ENCODE results near the gene DNAJC27.

GRCh38 chr2:24986372-24986771 lies 14.6 kb upstream of the DNAJC27 start:
- TF ChIP-seq ELF4 (CRISPR knock-in tag; IDR thresholded peaks at IDR 0.05; ENCODE audit: low read depth) (no peak), CTCF (IDR thresholded peaks at IDR 0.05) (no peak), SMAD3 (CRISPR knock-in tag; IDR thresholded peaks at IDR 0.05; ENCODE audit: borderline replicate concordance) (no peak), HMGXB4 (CRISPR knock-in tag; IDR thresholded peaks at IDR 0.05) (no peak), NFYB (CRISPR knock-in tag; conservative IDR thresholded peaks at IDR 0.05; ENCODE audit: low read depth) (no peak), RELA (CRISPR knock-in tag; IDR thresholded peaks at IDR 0.05; ENCODE audit: borderline replicate concordance) (no peak), USF2 (CRISPR knock-in tag; IDR thresholded peaks at IDR 0.05) (no peak), GABPB1 (CRISPR knock-in tag; IDR thresholded peaks at IDR 0.05) (no peak), NR2C2 (CRISPR knock-in tag; IDR thresholded peaks at IDR 0.05) (no peak)

All from WTC11 (cell line).